GM12878 (cell line): ENCODE data around the gene IGF1R. TPM values are rescaled to one million over a fixed set of nuclear protein-coding genes. Genes with fewer than 3 reads are reported as not detected.

Experiments used
- BCL11A ChIP-seq: IDR thresholded peaks from 2 replicates; pipeline ENCODE4 v1.6.1; 2011; ENCODE audit warnings: low read depth, low read length
- DPF2 ChIP-seq: fragments of 450-650 bp; IDR thresholded peaks from 2 replicates; pipeline ENCODE4 v1.6.1; 2017; ENCODE audit warnings: mild to moderate bottlenecking
- ESRRA ChIP-seq: IDR thresholded peaks from 2 replicates; pipeline ENCODE4 v1.6.1; 2012; ENCODE audit warnings: mild to moderate bottlenecking, low read length, improper control_type of control experiment
- ETV6 ChIP-seq, 2 experiments: fragments of 450-650 bp in 1 of 2; IDR thresholded peaks in 1 of 2; conservative IDR thresholded peaks in 1 of 2; 2 replicates each; pipeline ENCODE4 v1.6.1; 2014; ENCODE audit warnings: antibody characterized with exemption in 1 of 2, borderline replicate concordance in 1 of 2, low read depth in 1 of 2, mild to moderate bottlenecking in 1 of 2, moderate library complexity in 1 of 2
- IKZF1 ChIP-seq: fragments of 450-650 bp; conservative IDR thresholded peaks from 2 replicates; pipeline ENCODE4 v1.6.1; 2017; ENCODE audit warnings: antibody characterized with exemption, mild to moderate bottlenecking
- MXI1 ChIP-seq: fragments of 150-350 bp; IDR thresholded peaks from 2 replicates; pipeline ENCODE4 v1.6.1; 2011; ENCODE audit warnings: low read depth, mild to moderate bottlenecking, inconsistent platforms, low read length, improper control_type of control experiment
- MYB ChIP-seq: fragments of 150-350 bp; IDR thresholded peaks from 2 replicates; pipeline ENCODE4 v1.6.1; 2014; ENCODE audit warnings: mild to moderate bottlenecking, low read depth, low read length, borderline replicate concordance
- MYC ChIP-seq: IDR thresholded peaks from 2 replicates; pipeline ENCODE4 v1.6.1; 2011; ENCODE audit warnings: mild to moderate bottlenecking, low read length, moderate library complexity, inconsistent platforms; ENCODE audit not compliant: insufficient read depth, insufficient replicate concordance, insufficient read length, severe bottlenecking
- NR2F1 ChIP-seq: fragments of 450-650 bp; conservative IDR thresholded peaks from 2 replicates; pipeline ENCODE4 v1.6.1; 2017; ENCODE audit warnings: mild to moderate bottlenecking
- PAX5 ChIP-seq: IDR thresholded peaks from 2 replicates; pipeline ENCODE4 v1.6.1; 2011; ENCODE audit warnings: low read depth, low read length, borderline replicate concordance
- POLR2A ChIP-seq: IDR thresholded peaks from 2 replicates; pipeline ENCODE4 v1.6.1; 2011; ENCODE audit warnings: low read depth, mild to moderate bottlenecking, low read length
- POU2F2 ChIP-seq: IDR thresholded peaks from 3 replicates; pipeline ENCODE4 v1.6.1; 2011; ENCODE audit warnings: low read depth, mild to moderate bottlenecking, low read length, borderline replicate concordance
- RFX5 ChIP-seq: IDR thresholded peaks from 2 replicates; pipeline ENCODE4 v1.6.1; 2011; ENCODE audit warnings: low read depth, low read length, improper control_type of control experiment
- RUNX3 ChIP-seq: IDR thresholded peaks from 2 replicates; pipeline ENCODE4 v1.6.1; 2012; ENCODE audit warnings: low read length, inconsistent platforms
- SMARCA5 ChIP-seq: fragments of 450-650 bp; IDR thresholded peaks from 2 replicates; pipeline ENCODE4 v1.6.1; 2017; ENCODE audit warnings: mild to moderate bottlenecking
- SMC3 ChIP-seq: IDR thresholded peaks from 2 replicates; pipeline ENCODE4 v1.6.1; 2011; ENCODE audit warnings: low read length, improper control_type of control experiment, borderline replicate concordance
- SPI1 ChIP-seq: IDR thresholded peaks from 2 replicates; pipeline ENCODE4 v1.6.1; 2011; ENCODE audit warnings: low read depth, mild to moderate bottlenecking, low read length, moderate library complexity, borderline replicate concordance; ENCODE audit not compliant: insufficient read depth
- TAF1 ChIP-seq: IDR thresholded peaks from 2 replicates; pipeline ENCODE4 v1.6.1; 2011; ENCODE audit warnings: mild to moderate bottlenecking, low read depth, low read length, borderline replicate concordance
- YBX1 ChIP-seq: fragments of 450-650 bp; IDR thresholded peaks from 2 replicates; pipeline ENCODE4 v1.6.1; 2016; ENCODE audit warnings: antibody characterized with exemption
- ZBTB11 ChIP-seq: fragments of 450-650 bp; formaldehyde crosslinking; IDR thresholded peaks from 2 replicates; pipeline ENCODE4 v1.5.0; 2022; ENCODE audit warnings: mild to moderate bottlenecking, missing genetic modification characterization
- ZNF24 ChIP-seq: fragments of 450-650 bp; IDR thresholded peaks from 2 replicates; pipeline ENCODE4 v1.6.1; 2017; ENCODE audit warnings: antibody characterized with exemption, mild to moderate bottlenecking
- polyA plus RNA-seq, 11 experiments: library from polyadenylated mRNA; depleted of rRNA in 4 of 11; unstranded in 6 of 11; stranded (reverse) in 5 of 11; fragments of >200 nt; fragmentation: Nextera tagmentation in 4 of 11; fragmentation: Illumina TruSeq in 1 of 11; extraction: Ambion mirVana in 4 of 11; extraction: Trizol in 1 of 11; gene quantifications; 1 replicate in 1 of 11; 2 replicates in 10 of 11; pipeline versions ENCODE4 v1.2.1 to v1.2.3, GENCODE V29; 2011 to 2016; ENCODE audit warnings: inconsistent platforms in 2 of 11, missing spikeins in 2 of 11, low read depth in 1 of 11
- total RNA-seq, 4 experiments: library from RNA; depleted of rRNA in 3 of 4; stranded (reverse); fragments of >200 nt in 3 of 4; fragmentation: Illumina TruSeq in 1 of 4; extraction: Trizol in 1 of 4; gene quantifications; 2 replicates each; pipeline versions ENCODE4 v1.2.1 to v1.2.3, GENCODE V29; 2013 to 2021
- TF ChIP-seq, protein P1 (sequence below): fragments of 450-650 bp; IDR thresholded peaks from 2 replicates; pipeline ENCODE4 v1.6.1; 2018; ENCODE audit warnings: borderline replicate concordance, mild to moderate bottlenecking; ENCODE audit not compliant: partially characterized antibody

The IGF1R gene
- total and polyA plus RNA-seq, 10 of the 15 experiments (the other 5 are each of a cell fraction or from before 2014, with no cell fraction given), result 0.03 to 2.7 (median 0.66) TPM

GRCh38 chr15:98953000-98953787, 304.9 kb downstream of the IGF1R start (continued):
- TF ChIP-seq SMARCA5, result 0 out of 2 replicates have a peak, but pooled peaks have one; percentile 57
- no peak; the same call in 1 of the 2 replicates for TF ChIP-seq ZNF24
- TF ChIP-seq POLR2A, result no peak
- peak; percentile 48 for TF ChIP-seq MYC
- TF ChIP-seq MXI1, result 0 out of 2 replicates have a peak, but pooled peaks have one; percentile 2
- TF ChIP-seq ZBTB11 (CRISPR knock-in tag), result no peak
- TF ChIP-seq TAF1, result 0 out of 2 replicates have a peak, but pooled peaks have one; percentile 20
- peak; percentile 87 for TF ChIP-seq NR2F1
- TF ChIP-seq SMC3, result peak; percentile 17; the same call in 1 of the 2 replicates
- peak; percentile 89 for TF ChIP-seq YBX1
- peak; percentile 42; the same call in 1 of the 2 replicates for TF ChIP-seq RUNX3
- TF ChIP-seq DPF2, result 0 out of 2 replicates have a peak, but pooled peaks have one; percentile 30
- TF ChIP-seq, protein P1, sequence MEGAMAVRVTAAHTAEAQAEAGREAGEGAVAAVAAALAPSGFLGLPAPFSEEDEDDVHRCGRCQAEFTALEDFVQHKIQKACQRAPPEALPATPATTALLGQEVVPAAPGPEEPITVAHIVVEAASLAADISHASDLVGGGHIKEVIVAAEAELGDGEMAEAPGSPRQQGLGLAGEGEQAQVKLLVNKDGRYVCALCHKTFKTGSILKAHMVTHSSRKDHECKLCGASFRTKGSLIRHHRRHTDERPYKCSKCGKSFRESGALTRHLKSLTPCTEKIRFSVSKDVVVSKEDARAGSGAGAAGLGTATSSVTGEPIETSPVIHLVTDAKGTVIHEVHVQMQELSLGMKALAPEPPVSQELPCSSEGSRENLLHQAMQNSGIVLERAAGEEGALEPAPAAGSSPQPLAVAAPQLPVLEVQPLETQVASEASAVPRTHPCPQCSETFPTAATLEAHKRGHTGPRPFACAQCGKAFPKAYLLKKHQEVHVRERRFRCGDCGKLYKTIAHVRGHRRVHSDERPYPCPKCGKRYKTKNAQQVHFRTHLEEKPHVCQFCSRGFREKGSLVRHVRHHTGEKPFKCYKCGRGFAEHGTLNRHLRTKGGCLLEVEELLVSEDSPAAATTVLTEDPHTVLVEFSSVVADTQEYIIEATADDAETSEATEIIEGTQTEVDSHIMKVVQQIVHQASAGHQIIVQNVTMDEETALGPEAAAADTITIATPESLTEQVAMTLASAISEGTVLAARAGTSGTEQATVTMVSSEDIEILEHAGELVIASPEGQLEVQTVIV, result peak; percentile 13
- TF ChIP-seq SPI1, result no peak
- TF ChIP-seq RFX5, result no peak
- TF ChIP-seq PAX5, result peak; percentile 80; the same call in 1 of the 2 replicates
- no peak for TF ChIP-seq POU2F2
- peak; percentile 43 for TF ChIP-seq IKZF1
- 0 out of 2 replicates have a peak, but pooled peaks have one; percentile 19 for TF ChIP-seq BCL11A
- no peak for TF ChIP-seq ESRRA
- TF ChIP-seq MYB, result no peak
- TF ChIP-seq ETV6 (conservative IDR thresholded peaks at IDR 0.05 in 1 of 2, IDR thresholded peaks at IDR 0.05 in 1 of 2; ENCODE audit: borderline replicate concordance in 1 of 2, low read depth in 1 of 2), result no peak
